Measurements from ENCODE around the gene SLC44A3. TPM values are rescaled to one million over a fixed set of nuclear protein-coding genes. Genes with fewer than 3 reads are reported as not detected.

The SLC44A3 gene
- total and polyA plus RNA-seq, 2 of the 13 experiments (the other 11 are each of a cell fraction or from before 2014, with no cell fraction given): 6.8 to 14.1 TPM

- ChIA-PET CTCF (ENCODE audit: low intra/inter-chr PET ratio, low total read pairs) (no interaction called here), POLR2A (interaction anchor here (1.1 to 1.6 kb wide), 2 partner anchors 8 to 349 kb away, joined by 3 to 4 read pairs; partner anchors contain the start of gene RWDD3)
- H3K4me2 ChIP-seq (ENCODE audit: low read depth, low read length): peak overlapping the region; percentile 78
- no peak overlapping the region for H2AFZ ChIP-seq (ENCODE audit: low read length)
- no peaks in the 10 kb centered on the region for H3K36me3 ChIP-seq (replicated peaks in 1 of 2; ENCODE audit: control insufficient read depth in 1 of 2, insufficient read depth in 2 of 2, low read length in 2 of 2)
- H3K79me2 ChIP-seq (ENCODE audit: insufficient read depth, low read length): no peaks in the 10 kb centered on the region
- BruUV-seq (replicated peaks): no TSS peak
- in situ Hi-C loops (cut with HindIII; ENCODE audit: extremely low pct_ligation_motif_present, low pct_unique_long_range_greater_than_20kb) (no loop called here), intact Hi-C loops (cut with micrococcal nuclease; ENCODE audit: unreplicated experiment) (no loop called here)
- H3K4me3 ChIP-seq (replicated peaks in 1 of 3; ENCODE audit: insufficient read depth in 1 of 3, low read depth in 2 of 3, low read length in 3 of 3): peak overlapping the region in 2 of 3 experiments; percentile 9 to 24; a peak in 2 of 6 replicates
- H3K9ac ChIP-seq (ENCODE audit: insufficient read depth, low read depth, low read length): peak overlapping the region; percentile 30; the same call in 1 of the 2 replicates
- peak overlapping the region; percentile 52 for H3K27ac ChIP-seq (ENCODE audit: extremely low read length, insufficient read depth, low read length)
- ATAC-seq (peak; percentile 12; the same call in 2 of the 3 replicates), DNase-seq (ENCODE audit: low spot score) (peak; percentile 11), FAIRE-seq (no peak)
- peaks cover 33% of the 10 kb centered on the region for H3K4me1 ChIP-seq (ENCODE audit: insufficient read depth, low read length)
- no peaks in the 10 kb centered on the region for H3K27me3 ChIP-seq (ENCODE audit: control insufficient read depth in 1 of 2, insufficient read depth in 2 of 2, low read length in 2 of 2)
- H3K9me3 ChIP-seq (ENCODE audit: low read length): no peaks in the 10 kb centered on the region
- TF ChIP-seq MAFK (conservative IDR thresholded peaks at IDR 0.05 in 1 of 2, IDR thresholded peaks at IDR 0.05 in 1 of 2; ENCODE audit: low read length in 2 of 2): 0 out of 4 replicates have a peak, but pooled peaks of 1 of the 2 experiments have one; percentile 22
- TF ChIP-seq ZBED4 (CRISPR knock-in tag; IDR thresholded peaks at IDR 0.05; ENCODE audit: borderline replicate concordance): 0 out of 2 replicates have a peak, but pooled peaks have one; percentile 7
- 0 out of 2 replicates have a peak, but pooled peaks have one; percentile 11 for TF ChIP-seq HDAC1 (CRISPR knock-in tag; IDR thresholded peaks at IDR 0.05)
- TF ChIP-seq MAFG (CRISPR knock-in tag; IDR thresholded peaks at IDR 0.05): no peak
- TF ChIP-seq HMG20A (CRISPR knock-in tag; IDR thresholded peaks at IDR 0.05; ENCODE audit: borderline replicate concordance): no peak
- TF ChIP-seq ZFP37 (CRISPR knock-in tag; IDR thresholded peaks at IDR 0.05; ENCODE audit: borderline replicate concordance): no peak
- no peak for TF ChIP-seq ZNF574 (CRISPR knock-in tag; IDR thresholded peaks at IDR 0.05)
- H4K20me1 ChIP-seq (ENCODE audit: insufficient read depth, low read length): no peaks in the 10 kb centered on the region
- 33% methylated on average over 6 of the region's 6 CpGs for WGBS (ENCODE audit: low lambda C conversion rate)
These were observed 64.3 kb downstream of the SLC44A3 start for GRCh38 chr1:94884507-94884906.

Measured in HepG2 (cell line).